HepG2 (cell line): ENCODE results near the gene SLC25A15. TPM values are rescaled to one million over a fixed set of nuclear protein-coding genes. Genes with fewer than 3 reads are reported as not detected.
A peak's percentile ranks its signal among the peaks of the same experiment; 100 is the strongest.

Experiments used
- ATAC-seq: fragments of 200-7000 bp; cut with Tn5 transposase; 3 replicates; pipeline ENCODE4 v1.9.1; 2020; ENCODE audit warnings: mild to moderate bottlenecking, moderate library complexity
- BruUV-seq: library from RNA; stranded (reverse); fragments of 400-500 nt; replicated peaks from 2 replicates; lab custom pipeline; 2021; lab: Mats Ljungman, UMichigan
- CTCF ChIA-PET: fragments of 300-600 bp; formaldehyde crosslinking; extraction: SDS; loops from one replicate; lab custom pipeline; 2021; ENCODE audit warnings: low total read pairs, inconsistent platforms, low intra/inter-chr PET ratio; lab: Yijun Ruan, JAX
- POLR2A ChIA-PET: fragments of 350-600 bp; sonication (Branson Sonifier 250); formaldehyde crosslinking; loops from one replicate; lab custom pipeline; 2020; ENCODE audit warnings: antibody characterized with exemption, inconsistent platforms; lab: Yijun Ruan, JAX
- DNase-seq: peaks from one replicate; pipeline ENCODE4 v3.0.0-alpha.2; 2015; ENCODE audit warnings: low spot score
- FAIRE-seq: peaks from 3 replicates; lab custom pipeline; 2011; peaks lifted over from hg19 to GRCh38; lab: Jason Lieb, UNC
- H2AFZ ChIP-seq: one replicate; pipeline ENCODE4 v1.6.1; 2011; ENCODE audit warnings: low read length, inconsistent platforms
- H3K27ac ChIP-seq: fragments of 300-600 bp; 3 replicates; pipeline ENCODE4 v1.8.0; 2011; ENCODE audit warnings: mixed run types, mild to moderate bottlenecking, mixed read lengths, low read length, inconsistent platforms; ENCODE audit not compliant: insufficient read depth; ENCODE audit errors: extremely low read length
- H3K27me3 ChIP-seq, 2 experiments: fragments of 200-600 bp in 1 of 2; 2 replicates in 1 of 2; 3 replicates in 1 of 2; pipeline versions ENCODE4 v1.6.0 to v1.8.0; 2011; ENCODE audit warnings: low read length in 2 of 2, mild to moderate bottlenecking in 2 of 2, moderate library complexity in 2 of 2, inconsistent platforms in 1 of 2; ENCODE audit not compliant: insufficient read depth in 2 of 2, control insufficient read depth in 1 of 2
- H3K36me3 ChIP-seq, 2 experiments: fragments of 200-600 bp in 1 of 2; replicated peaks in 1 of 2; 2 replicates in 1 of 2; 3 replicates in 1 of 2; pipeline versions ENCODE4 v1.5.1 to v1.8.0; 2011; ENCODE audit warnings: low read length in 2 of 2, inconsistent platforms in 1 of 2; ENCODE audit not compliant: insufficient read depth in 2 of 2, control insufficient read depth in 1 of 2
- H3K4me1 ChIP-seq: 2 replicates; pipeline ENCODE4 v1.5.1; 2012; ENCODE audit warnings: low read length, inconsistent platforms; ENCODE audit not compliant: insufficient read depth
- H3K4me2 ChIP-seq: 2 replicates; pipeline ENCODE4 v1.6.0; 2011; ENCODE audit warnings: low read depth, low read length, inconsistent platforms
- H3K4me3 ChIP-seq, 3 experiments: fragments of 200-600 bp in 1 of 3; sonication (generic), shearing (Covaris generic) in 1 of 3; replicated peaks in 1 of 3; 2 replicates each; pipeline ENCODE4 v1.5.1; 2011 to 2016; ENCODE audit warnings: low read length in 3 of 3, inconsistent platforms in 2 of 3, low read depth in 2 of 3, mild to moderate bottlenecking in 2 of 3, control low read depth in 1 of 3, mixed read lengths in 1 of 3; ENCODE audit not compliant: insufficient read depth in 1 of 3
- H3K79me2 ChIP-seq: one replicate; pipeline ENCODE4 v1.6.1; 2011; ENCODE audit warnings: low read length, inconsistent platforms; ENCODE audit not compliant: insufficient read depth
- H3K9ac ChIP-seq: 2 replicates; pipeline ENCODE4 v1.6.0; 2011; ENCODE audit warnings: mild to moderate bottlenecking, low read depth, low read length, inconsistent platforms; ENCODE audit not compliant: insufficient read depth
- H3K9me3 ChIP-seq: 2 replicates; pipeline ENCODE4 v1.5.1; 2012; ENCODE audit warnings: mild to moderate bottlenecking, low read length
- H4K20me1 ChIP-seq: 2 replicates; pipeline ENCODE4 v1.6.0; 2011; ENCODE audit warnings: inconsistent platforms, mild to moderate bottlenecking, low read length, moderate library complexity; ENCODE audit not compliant: insufficient read depth
- ARID5B ChIP-seq: IDR thresholded peaks from 2 replicates; pipeline ENCODE4 v1.4.0; 2020; ENCODE audit warnings: mild to moderate bottlenecking, missing genetic modification reagents
- BCL6 ChIP-seq: IDR thresholded peaks from 2 replicates; pipeline ENCODE4 v1.6.1; 2016; ENCODE audit warnings: missing genetic modification reagents, missing compliant biosample characterization
- CREB3 ChIP-seq: sonication (generic); formaldehyde crosslinking; IDR thresholded peaks from 2 replicates; pipeline ENCODE4 v1.5.0; 2020; ENCODE audit warnings: missing genetic modification reagents
- DMTF1 ChIP-seq: sonication (generic); formaldehyde crosslinking; IDR thresholded peaks from 2 replicates; pipeline ENCODE4 v1.4.0; 2020; ENCODE audit warnings: mild to moderate bottlenecking, missing genetic modification reagents
- ELF3 ChIP-seq: IDR thresholded peaks from 2 replicates; pipeline ENCODE4 v1.6.1; 2016; ENCODE audit warnings: missing genetic modification reagents, missing compliant biosample characterization
- JARID2 ChIP-seq: sonication (generic); formaldehyde crosslinking; IDR thresholded peaks from 2 replicates; pipeline ENCODE4 v1.8.1; 2023; ENCODE audit warnings: missing genetic modification reagents, inconsistent platforms; ENCODE audit not compliant: insufficient replicate concordance
- KAT8 ChIP-seq: IDR thresholded peaks from 2 replicates; pipeline ENCODE4 v1.6.1; 2016; ENCODE audit warnings: missing genetic modification reagents, missing compliant biosample characterization
- MED8 ChIP-seq: sonication (generic); formaldehyde crosslinking; IDR thresholded peaks from 2 replicates; pipeline ENCODE4 v1.8.1; 2023; ENCODE audit warnings: mild to moderate bottlenecking, missing genetic modification reagents; ENCODE audit not compliant: insufficient replicate concordance
- MTF1 ChIP-seq: sonication (generic); formaldehyde crosslinking; IDR thresholded peaks from 2 replicates; pipeline ENCODE4 v1.5.0; 2020; ENCODE audit warnings: missing genetic modification reagents
- PHF8 ChIP-seq: sonication (generic); formaldehyde crosslinking; IDR thresholded peaks from 2 replicates; pipeline ENCODE4 v1.5.0; 2020; ENCODE audit warnings: missing genetic modification reagents
- PPARG ChIP-seq: conservative IDR thresholded peaks from 2 replicates; pipeline ENCODE4 v1.6.1; 2016; ENCODE audit warnings: missing biosample characterization, missing genetic modification reagents
- SCMH1 ChIP-seq: sonication (generic); formaldehyde crosslinking; IDR thresholded peaks from 2 replicates; pipeline ENCODE4 v1.9.0; 2021; ENCODE audit warnings: missing genetic modification reagents, mild to moderate bottlenecking, borderline replicate concordance
- SRSF9 ChIP-seq: fragments of 200-400 bp; formaldehyde crosslinking; IDR thresholded peaks from 2 replicates; pipeline ENCODE4 v1.6.1; 2018; ENCODE audit warnings: borderline replicate concordance, mild to moderate bottlenecking, low read depth, low read length; ENCODE audit not compliant: insufficient read depth, poor library complexity, severe bottlenecking
- ZNF512 ChIP-seq: sonication (generic); formaldehyde crosslinking; IDR thresholded peaks from 2 replicates; pipeline ENCODE4 v1.4.0; 2020; ENCODE audit warnings: mild to moderate bottlenecking, missing genetic modification reagents
- ZNF737 ChIP-seq: sonication (generic); formaldehyde crosslinking; IDR thresholded peaks from 2 replicates; pipeline ENCODE4 v1.5.0; 2020; ENCODE audit warnings: missing genetic modification reagents, mild to moderate bottlenecking, borderline replicate concordance
- ZNF768 ChIP-seq: sonication (generic); formaldehyde crosslinking; IDR thresholded peaks from 2 replicates; pipeline ENCODE4 v1.4.0; 2020; ENCODE audit warnings: missing genetic modification reagents
- WGBS: methylation state at CpG from one replicate; pipeline ENCODE4 v1.1.6; 2017; ENCODE audit warnings: low lambda C conversion rate; 5-methylcytosine and 5-hydroxymethylcytosine counted together
- in situ Hi-C: cut with HindIII; loops from 2 replicates; pipeline ENCODE4 v1.10.0; 2017; ENCODE audit warnings: low pct_unique_long_range_greater_than_20kb; ENCODE audit not compliant: extremely low pct_ligation_motif_present
- intact Hi-C: fragments of 100-400 bp; cut with micrococcal nuclease; formaldehyde crosslinking; loops from one replicate; pipeline ENCODE4 v1.10.0; 2022; ENCODE audit not compliant: unreplicated experiment
- polyA plus RNA-seq, 8 experiments: library from polyadenylated mRNA; depleted of rRNA in 3 of 8; stranded (reverse) in 7 of 8; unstranded in 1 of 8; fragments of >200 nt; fragmentation: Illumina TruSeq in 4 of 8; extraction: Trizol in 4 of 8; gene quantifications; 2 replicates each; pipeline versions ENCODE4 v1.2.1 to v1.2.3, GENCODE V29; 2011 to 2016; ENCODE audit warnings: low read depth in 4 of 8, missing spikeins in 1 of 8, mixed read lengths in 1 of 8; ENCODE audit not compliant: insufficient read depth in 1 of 8
- total RNA-seq, 5 experiments: library from RNA; depleted of rRNA; stranded (reverse); fragments of >200 nt; fragmentation: Illumina TruSeq; extraction: Trizol; gene quantifications; 2 replicates each; pipeline ENCODE4 v1.2.3, GENCODE V29; 2016; ENCODE audit warnings: low read depth in 1 of 5

The SLC25A15 gene
- total and polyA plus RNA-seq, 2 of the 13 experiments (the other 11 are each of a cell fraction or from before 2014, with no cell fraction given) = 17.3 to 39.1 TPM

- WGBS = 10% methylated on average over 7 of the region's 7 CpGs
- TF ChIP-seq JARID2 = no peak
- no peak for TF ChIP-seq BCL6 (CRISPR knock-in tag)
- no peak for TF ChIP-seq PPARG (CRISPR knock-in tag)
- no peak for TF ChIP-seq ZNF768 (CRISPR knock-in tag)
- no peak for TF ChIP-seq ZNF737
- no peak for TF ChIP-seq MTF1 (CRISPR knock-in tag)
- TF ChIP-seq CREB3 (CRISPR knock-in tag) = no peak
- no peak for TF ChIP-seq ZNF512
- TF ChIP-seq SCMH1 = no peak
- no peak for TF ChIP-seq ARID5B (CRISPR knock-in tag)
- peak; percentile 29; the same call in 1 of the 2 replicates for TF ChIP-seq ELF3 (CRISPR knock-in tag)
- no peak for TF ChIP-seq PHF8 (CRISPR knock-in tag)
- TF ChIP-seq KAT8 (CRISPR knock-in tag) = peak; percentile 9; the same call in 1 of the 2 replicates
- TF ChIP-seq MED8 = no peak
- TF ChIP-seq SRSF9 = no peak
- no peak for TF ChIP-seq DMTF1
Observed at GRCh38 chr13:40776681-40777165, 12.7 kb upstream of the SLC25A15 start.

More at GRCh38 chr13:40776681-40777165, 12.7 kb upstream of the SLC25A15 start:
- FAIRE-seq (no peak), DNase-seq (no peak), ATAC-seq (peak; percentile 18)
- peak overlapping the region; percentile 84 for H2AFZ ChIP-seq
- H3K9ac ChIP-seq = peak overlapping the region; percentile 55
- intact Hi-C loops = loop anchor here (1.0 to 2.0 kb wide), 4 partner anchors 10 to 1092 kb away; no protein-coding TSS in a partner anchor
- H3K79me2 ChIP-seq = no peaks in the 10 kb centered on the region
- H3K4me1 ChIP-seq = peaks cover 87% of the 10 kb centered on the region
- H3K4me3 ChIP-seq = peak overlapping the region; percentile 51 to 60 (median 59)
- no peak overlapping the region for H3K27ac ChIP-seq
- H4K20me1 ChIP-seq = no peaks in the 10 kb centered on the region
- peak overlapping the region; percentile 83 for H3K4me2 ChIP-seq
- no peaks in the 10 kb centered on the region for H3K27me3 ChIP-seq
- ChIA-PET CTCF (interaction anchor here (0.6 to 2.2 kb wide), 5 partner anchors 10 to 1092 kb away, joined by 3 to 24 read pairs (median 6); no protein-coding TSS in a partner anchor), POLR2A (interaction anchor here (1.2 to 2.3 kb wide), 4 partner anchors 10 to 145 kb away, joined by 3 to 16 read pairs (median 6); partner anchors contain the start of gene SLC25A15)
- H3K9me3 ChIP-seq = no peaks in the 10 kb centered on the region
- in situ Hi-C loops = loop anchor here (10.0 kb wide), 1 partner anchor 242 kb away; no protein-coding TSS in a partner anchor
- BruUV-seq = no TSS peak
- H3K36me3 ChIP-seq = no peaks in the 10 kb centered on the region
